PC-3 (cell line): ENCODE data around the gene JHY.

Experiments used
- CTCF ChIP-seq: fragments of 300-600 bp; sonication (generic); conservative IDR thresholded peaks from 2 replicates; pipeline ENCODE4 v1.5.1; 2017; ENCODE audit warnings: antibody characterized with exemption, low read depth, mild to moderate bottlenecking, low read length
- EZH2 ChIP-seq: fragments of 300-600 bp; sonication (generic); IDR thresholded peaks from one replicate; pipeline ENCODE4 v1.6.1; 2017; ENCODE audit warnings: antibody characterized with exemption, mild to moderate bottlenecking, low read length; ENCODE audit not compliant: unreplicated experiment
- EZH2phosphoT487 ChIP-seq: fragments of 300-600 bp; sonication (generic); IDR thresholded peaks from 2 replicates; pipeline ENCODE4 v1.6.1; 2018; ENCODE audit warnings: mild to moderate bottlenecking, antibody characterized with exemption, low read length, borderline replicate concordance

DNA sequence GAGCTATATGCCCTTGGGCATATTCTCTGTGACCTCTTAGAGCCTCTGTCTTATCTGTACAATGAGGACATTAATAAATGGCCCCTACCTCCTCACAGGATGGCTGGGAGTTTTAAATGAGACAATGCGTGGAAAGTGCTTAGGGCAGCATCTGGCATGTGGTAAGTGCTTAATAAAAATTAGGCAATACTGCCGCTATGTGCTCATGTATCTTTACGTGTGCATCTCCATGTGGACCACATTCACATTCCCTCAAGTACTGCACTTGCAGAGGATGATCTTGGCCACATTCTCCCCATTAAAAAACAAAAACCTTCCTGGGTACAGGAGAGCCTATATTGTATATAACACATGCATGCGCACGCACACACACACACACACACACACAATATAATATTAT lies 118.2 kb downstream of the JHY start:
- TF ChIP-seq CTCF = no peak
- TF ChIP-seq EZH2 = no peak
- TF ChIP-seq EZH2phosphoT487 = no peak
